D341Med (cell line): ENCODE results near the gene OR9G4.

Experiments used
- DNase-seq: peaks from one replicate; pipeline ENCODE4 v3.0.0; 2012; ENCODE audit warnings: low spot score

The OR9G4 gene

GRCh38 chr11:56748597-56748996 lies at the start of gene OR9G4:
Gene OR9G4, minus strand, starts transcription at chr11:56748697. Its CDS starts 4,931 bp downstream, at chr11:56743766.
- no peak for DNase-seq

DNA sequence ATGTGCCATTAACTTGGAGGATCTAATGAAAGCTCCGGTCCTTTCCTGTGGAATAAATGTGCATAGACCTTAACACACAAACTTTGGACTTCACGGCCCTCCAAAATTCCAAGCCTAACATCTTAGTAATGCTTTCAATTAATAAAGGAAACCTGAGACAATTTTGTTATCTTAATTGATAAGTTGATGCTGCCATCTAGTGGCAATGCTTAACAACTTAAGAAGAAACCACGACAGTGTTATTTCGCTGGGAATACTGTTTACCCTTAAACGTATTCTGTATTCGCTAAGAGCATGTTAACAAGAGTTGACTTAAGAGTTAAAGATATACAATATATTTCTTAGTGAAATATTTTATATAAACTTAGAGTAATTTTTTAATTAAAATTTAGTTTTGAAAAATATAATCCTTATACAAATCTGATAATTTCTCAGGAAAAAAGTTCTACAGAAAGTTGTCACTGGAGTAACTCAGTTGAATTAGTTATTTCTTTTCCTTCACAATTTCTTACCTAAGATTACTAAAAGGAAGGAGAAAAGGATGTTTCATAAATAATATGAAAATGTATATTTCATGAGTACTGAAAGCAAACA lies 35.0 kb upstream of the OR9G4 start:
- DNase-seq: peak; percentile 30

GRCh38 chr11:56782167-56782847 lies 33.8 kb upstream of the OR9G4 start:
- DNase-seq: no peak

- DNase-seq: no peak
Observed at GRCh38 chr11:56776809-56777208, 28.3 kb upstream of the OR9G4 start.

GRCh38 chr11:56764976-56765375 lies 16.5 kb upstream of the OR9G4 start:
- no peak for DNase-seq

- DNase-seq: no peak
Observed at GRCh38 chr11:56751480-56751879, 3.0 kb upstream of the OR9G4 start.

DNA sequence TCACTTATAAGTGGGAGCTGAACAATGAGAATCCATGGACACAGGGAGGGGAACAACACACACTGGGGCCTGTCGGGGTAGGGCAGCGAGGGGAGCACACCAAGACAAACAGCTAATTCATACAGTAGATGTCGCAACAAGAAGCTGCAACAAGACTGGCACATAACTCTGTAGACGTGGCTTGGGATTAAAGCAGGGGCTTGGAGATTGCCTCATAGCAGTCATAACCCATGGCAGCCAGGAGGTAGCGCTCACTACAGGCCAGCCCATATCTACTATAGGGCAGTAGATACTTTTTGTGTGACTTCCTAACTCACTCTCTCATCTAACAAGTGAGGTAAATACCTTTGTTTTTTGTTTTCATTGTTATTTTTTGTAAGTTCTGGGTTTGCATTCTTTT lies 1.7 kb upstream of the OR9G4 start:
- no peak for DNase-seq

- DNase-seq: no peak
Observed at GRCh38 chr11:56740886-56741285, 7.6 kb downstream of the OR9G4 start.

GRCh38 chr11:56740107-56740506 lies 8.4 kb downstream of the OR9G4 start:
- no peak for DNase-seq

- DNase-seq: no peak
Observed at GRCh38 chr11:56720513-56720912, 28.0 kb downstream of the OR9G4 start.

- DNase-seq: no peak
Observed at GRCh38 chr11:56716379-56716854, 32.1 kb downstream of the OR9G4 start.

- no peak for DNase-seq
Observed at GRCh38 chr11:56714206-56714605, 34.3 kb downstream of the OR9G4 start.

GRCh38 chr11:56706486-56706885 lies 42.0 kb downstream of the OR9G4 start:
- no peak for DNase-seq

DNA sequence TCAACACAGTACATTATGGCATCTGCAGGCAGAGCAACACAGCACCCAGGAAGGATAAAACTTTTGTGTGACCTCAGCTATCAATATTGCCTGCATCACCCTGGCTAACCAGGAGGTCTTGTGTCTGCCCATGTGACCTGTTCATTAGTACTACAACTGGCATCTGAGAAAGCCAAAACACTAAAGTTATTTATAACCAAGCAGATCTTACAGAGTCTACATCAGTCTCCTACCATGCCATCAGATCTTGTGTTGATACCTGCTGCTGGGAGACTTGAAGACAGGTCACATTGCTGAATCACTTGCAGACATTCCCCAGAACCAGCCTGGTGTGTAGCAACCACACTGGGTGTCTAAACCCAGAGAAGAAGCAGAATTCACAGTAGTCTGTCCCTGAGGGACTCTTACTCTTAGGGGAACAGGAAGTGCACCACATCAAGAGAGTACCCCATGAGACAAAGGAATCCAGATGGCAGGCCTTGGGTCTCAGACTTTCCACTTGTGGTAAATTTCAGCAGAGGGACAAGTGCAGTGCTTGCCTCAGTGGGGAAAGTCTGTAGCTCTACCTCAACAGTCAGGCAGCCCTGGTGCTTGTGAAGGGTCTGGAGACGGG lies 42.6 kb downstream of the OR9G4 start:
- DNase-seq: no peak

DNA sequence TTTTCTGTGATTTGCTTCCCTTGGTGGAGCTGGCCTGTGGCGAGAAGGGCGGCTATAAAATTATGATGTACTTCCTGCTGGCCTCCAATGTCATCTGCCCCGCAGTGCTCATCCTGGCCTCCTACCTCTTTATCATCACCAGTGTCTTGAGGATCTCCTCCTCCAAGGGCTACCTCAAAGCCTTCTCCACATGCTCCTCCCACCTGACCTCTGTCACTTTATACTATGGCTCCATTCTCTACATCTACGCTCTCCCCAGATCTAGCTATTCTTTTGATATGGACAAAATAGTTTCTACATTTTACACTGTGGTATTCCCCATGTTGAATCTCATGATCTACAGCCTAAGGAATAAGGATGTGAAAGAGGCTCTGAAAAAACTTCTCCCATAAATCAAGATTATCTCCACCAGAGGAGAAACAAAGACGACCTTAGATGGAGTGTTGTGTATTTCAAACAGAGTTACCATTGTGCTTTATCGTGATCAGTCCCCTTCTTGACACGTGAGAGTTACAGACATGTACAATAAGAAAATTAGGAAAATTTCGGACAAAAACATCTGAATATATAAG lies 47.5 kb downstream of the OR9G4 start:
- no peak for DNase-seq

DNA sequence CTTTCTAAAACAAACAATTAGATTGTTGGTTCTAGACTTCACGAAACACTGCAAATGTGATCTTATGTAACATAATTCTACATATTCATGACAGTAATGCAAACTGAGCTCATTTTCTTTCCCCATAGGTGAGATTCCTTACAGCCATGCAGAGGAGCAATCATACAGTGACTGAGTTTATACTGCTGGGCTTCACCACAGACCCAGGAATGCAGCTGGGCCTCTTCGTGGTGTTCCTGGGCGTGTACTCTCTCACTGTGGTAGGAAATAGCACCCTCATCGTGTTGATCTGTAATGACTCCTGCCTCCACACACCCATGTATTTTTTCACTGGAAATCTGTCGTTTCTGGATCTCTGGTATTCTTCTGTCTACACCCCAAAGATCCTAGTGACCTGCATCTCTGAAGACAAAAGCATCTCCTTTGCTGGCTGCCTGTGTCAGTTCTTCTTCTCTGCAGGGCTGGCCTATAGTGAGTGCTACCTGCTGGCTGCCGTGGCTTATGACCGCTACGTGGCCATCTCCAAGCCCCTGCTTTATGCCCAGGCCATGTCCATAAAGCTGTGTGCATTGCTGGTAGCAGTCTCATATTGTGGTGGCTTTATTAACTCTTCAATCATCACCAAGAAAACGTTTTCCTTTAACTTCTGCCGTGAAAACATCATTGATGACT lies 48.1 kb downstream of the OR9G4 start:
- DNase-seq: no peak

DNA sequence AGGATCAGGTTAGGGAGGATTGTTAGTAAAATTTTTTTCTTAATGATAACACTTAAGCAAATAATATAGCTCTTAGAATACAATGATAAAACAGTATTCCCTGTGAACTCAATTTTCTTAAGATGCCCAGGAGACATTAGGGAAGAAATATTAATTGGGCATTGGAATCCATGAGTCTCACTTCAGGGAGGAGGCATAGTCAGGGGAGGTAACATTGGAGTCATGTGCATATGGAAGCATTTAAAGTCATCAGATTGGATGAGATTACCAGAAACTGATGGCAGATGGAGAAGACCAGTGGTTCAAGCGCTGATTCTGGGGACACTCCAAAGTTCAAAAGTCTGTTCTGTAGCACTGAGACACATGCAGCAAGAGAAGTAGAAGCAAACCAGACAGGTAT lies 49.7 kb downstream of the OR9G4 start, which contains the start of gene OR9G1:
Gene OR9G1, plus strand, starts transcription at position 301 of the 400 bp plus-strand sequence. CDS start 1,293 bp downstream, outside the sequence.
- no peak for DNase-seq

GRCh38 chr11:56693428-56693827 lies 55.1 kb downstream of the OR9G4 start:
- no peak for DNase-seq
